ENCODE measurements around the gene ZNF205.

Gene ZNF205

DNA sequence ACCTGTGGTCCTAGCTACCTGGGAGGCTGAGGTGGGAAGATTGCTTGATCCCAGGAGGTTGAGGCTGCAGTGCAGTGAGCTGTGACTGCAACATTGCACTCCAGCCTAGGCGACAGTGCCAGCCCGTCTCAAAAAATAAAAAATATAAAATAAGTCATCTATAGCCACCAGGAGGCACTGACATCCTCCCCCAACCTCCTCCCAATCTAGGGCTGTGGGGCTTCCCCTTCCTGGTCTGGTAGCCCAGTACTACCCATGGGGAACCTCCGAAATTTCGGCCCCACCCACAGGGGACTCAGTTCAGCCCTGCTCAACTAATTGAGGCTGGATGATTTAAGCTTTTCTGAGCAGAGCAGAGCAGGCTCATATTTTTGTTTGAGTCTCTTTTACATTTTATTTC is 16.5 kb upstream of the ZNF205 start:
- no peak for TF ChIP-seq SIN3A (IDR thresholded peaks at IDR 0.05; ENCODE audit: borderline replicate concordance, insufficient read depth, low read length)
- no peak for TF ChIP-seq TAF1 (IDR thresholded peaks at IDR 0.05; ENCODE audit: borderline replicate concordance, insufficient read depth, low read length)
- TF ChIP-seq, protein P1, sequence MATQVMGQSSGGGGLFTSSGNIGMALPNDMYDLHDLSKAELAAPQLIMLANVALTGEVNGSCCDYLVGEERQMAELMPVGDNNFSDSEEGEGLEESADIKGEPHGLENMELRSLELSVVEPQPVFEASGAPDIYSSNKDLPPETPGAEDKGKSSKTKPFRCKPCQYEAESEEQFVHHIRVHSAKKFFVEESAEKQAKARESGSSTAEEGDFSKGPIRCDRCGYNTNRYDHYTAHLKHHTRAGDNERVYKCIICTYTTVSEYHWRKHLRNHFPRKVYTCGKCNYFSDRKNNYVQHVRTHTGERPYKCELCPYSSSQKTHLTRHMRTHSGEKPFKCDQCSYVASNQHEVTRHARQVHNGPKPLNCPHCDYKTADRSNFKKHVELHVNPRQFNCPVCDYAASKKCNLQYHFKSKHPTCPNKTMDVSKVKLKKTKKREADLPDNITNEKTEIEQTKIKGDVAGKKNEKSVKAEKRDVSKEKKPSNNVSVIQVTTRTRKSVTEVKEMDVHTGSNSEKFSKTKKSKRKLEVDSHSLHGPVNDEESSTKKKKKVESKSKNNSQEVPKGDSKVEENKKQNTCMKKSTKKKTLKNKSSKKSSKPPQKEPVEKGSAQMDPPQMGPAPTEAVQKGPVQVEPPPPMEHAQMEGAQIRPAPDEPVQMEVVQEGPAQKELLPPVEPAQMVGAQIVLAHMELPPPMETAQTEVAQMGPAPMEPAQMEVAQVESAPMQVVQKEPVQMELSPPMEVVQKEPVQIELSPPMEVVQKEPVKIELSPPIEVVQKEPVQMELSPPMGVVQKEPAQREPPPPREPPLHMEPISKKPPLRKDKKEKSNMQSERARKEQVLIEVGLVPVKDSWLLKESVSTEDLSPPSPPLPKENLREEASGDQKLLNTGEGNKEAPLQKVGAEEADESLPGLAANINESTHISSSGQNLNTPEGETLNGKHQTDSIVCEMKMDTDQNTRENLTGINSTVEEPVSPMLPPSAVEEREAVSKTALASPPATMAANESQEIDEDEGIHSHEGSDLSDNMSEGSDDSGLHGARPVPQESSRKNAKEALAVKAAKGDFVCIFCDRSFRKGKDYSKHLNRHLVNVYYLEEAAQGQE (IDR thresholded peaks at IDR 0.05; ENCODE audit: insufficient read depth in 1 of 2, low read depth in 2 of 2, low read length in 2 of 2): no peak
- TF ChIP-seq FOXP2 (optimal IDR thresholded peaks at IDR 0.05; ENCODE audit: borderline replicate concordance, extremely low read depth, extremely low read length, insufficient read depth): no peak
- no peak for TF ChIP-seq POLR2AphosphoS5 (IDR thresholded peaks at IDR 0.05; ENCODE audit: low read depth, low read length)

GRCh38 chr16:3096362-3096761 is 16.0 kb upstream of the ZNF205 start:
- TF ChIP-seq FOXP2 (optimal IDR thresholded peaks at IDR 0.05; ENCODE audit: borderline replicate concordance, extremely low read depth, extremely low read length, insufficient read depth) (no peak), SIN3A (IDR thresholded peaks at IDR 0.05; ENCODE audit: borderline replicate concordance, insufficient read depth, low read length) (no peak), TAF1 (IDR thresholded peaks at IDR 0.05; ENCODE audit: borderline replicate concordance, insufficient read depth, low read length) (no peak), POLR2AphosphoS5 (IDR thresholded peaks at IDR 0.05; ENCODE audit: low read depth, low read length) (no peak)
- TF ChIP-seq, protein P1 (IDR thresholded peaks at IDR 0.05; ENCODE audit: insufficient read depth in 1 of 2, low read depth in 2 of 2, low read length in 2 of 2): no peak

DNA sequence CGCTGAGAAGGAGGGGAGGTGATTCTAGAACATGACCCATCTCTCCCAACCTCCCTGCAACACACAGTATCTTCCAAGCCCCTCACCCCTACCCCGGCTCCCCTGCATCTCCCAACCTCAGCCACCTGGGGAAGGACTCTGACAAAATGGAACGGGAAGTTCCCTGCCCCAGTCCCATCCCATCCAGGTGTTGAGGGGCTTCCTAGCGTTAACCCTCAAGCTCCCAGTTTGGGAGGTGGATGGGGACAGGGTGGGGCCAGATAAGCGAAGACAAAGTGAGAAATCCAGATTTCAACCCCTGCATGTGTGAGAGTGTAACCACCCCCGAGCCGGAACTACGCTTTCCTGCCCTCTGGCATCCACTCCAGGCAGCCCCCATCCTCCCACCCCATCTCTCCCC is 15.1 kb upstream of the ZNF205 start:
- TF ChIP-seq, protein P1 (IDR thresholded peaks at IDR 0.05; ENCODE audit: insufficient read depth in 1 of 2, low read depth in 2 of 2, low read length in 2 of 2): no peak
- TF ChIP-seq SIN3A (IDR thresholded peaks at IDR 0.05; ENCODE audit: borderline replicate concordance, insufficient read depth, low read length) (no peak), POLR2AphosphoS5 (IDR thresholded peaks at IDR 0.05; ENCODE audit: low read depth, low read length) (no peak), TAF1 (IDR thresholded peaks at IDR 0.05; ENCODE audit: borderline replicate concordance, insufficient read depth, low read length) (no peak), FOXP2 (optimal IDR thresholded peaks at IDR 0.05; ENCODE audit: borderline replicate concordance, extremely low read depth, extremely low read length, insufficient read depth) (no peak)

- TF ChIP-seq POLR2AphosphoS5 (IDR thresholded peaks at IDR 0.05; ENCODE audit: low read depth, low read length) (no peak), SIN3A (IDR thresholded peaks at IDR 0.05; ENCODE audit: borderline replicate concordance, insufficient read depth, low read length) (no peak), TAF1 (IDR thresholded peaks at IDR 0.05; ENCODE audit: borderline replicate concordance, insufficient read depth, low read length) (no peak), FOXP2 (optimal IDR thresholded peaks at IDR 0.05; ENCODE audit: borderline replicate concordance, extremely low read depth, extremely low read length, insufficient read depth) (no peak)
- TF ChIP-seq, protein P1 (IDR thresholded peaks at IDR 0.05; ENCODE audit: insufficient read depth in 1 of 2, low read depth in 2 of 2, low read length in 2 of 2): no peak
Measured at GRCh38 chr16:3098459-3099394, 13.7 kb upstream of the ZNF205 start, which contains the start of gene ZSCAN10. Gene ZSCAN10 (minus strand): TSS chr16:3099294. CDS start chr16:3092937, 6,357 bp downstream.

All from PFSK-1 (cell line).